ENCODE results near the gene FAM171A1.

FAM171A1 gene

GRCh38 chr10:15331461-15331860, 39.6 kb downstream of the FAM171A1 start:
- peaks cover 6% of the 10 kb centered on the region for H3K79me2 ChIP-seq
- H3K36me3 ChIP-seq (ENCODE audit: control insufficient read depth, insufficient read depth, low read length) = no peaks in the 10 kb centered on the region
- H3K4me2 ChIP-seq (ENCODE audit: low read length) = no peak overlapping the region
- no peaks in the 10 kb centered on the region for H3K9me3 ChIP-seq (ENCODE audit: control insufficient read depth, low read length)
- no peak overlapping the region for H3K9ac ChIP-seq
- TF ChIP-seq CTCF (IDR thresholded peaks at IDR 0.05) = no peak
- no peak overlapping the region for H2AFZ ChIP-seq
- H3K4me3 ChIP-seq (ENCODE audit: low read depth, low read length) = no peak overlapping the region
- no peak overlapping the region for H3K27ac ChIP-seq
- H3K27me3 ChIP-seq (ENCODE audit: control insufficient read depth, insufficient read depth, low read length) = no peaks in the 10 kb centered on the region
- no peaks in the 10 kb centered on the region for H3K4me1 ChIP-seq

GRCh38 chr10:15329437-15329836, 41.7 kb downstream of the FAM171A1 start:
- peaks cover 6% of the 10 kb centered on the region for H3K79me2 ChIP-seq
- H3K9me3 ChIP-seq (ENCODE audit: control insufficient read depth, low read length) = no peaks in the 10 kb centered on the region
- H3K36me3 ChIP-seq (ENCODE audit: control insufficient read depth, insufficient read depth, low read length) = no peaks in the 10 kb centered on the region
- H3K9ac ChIP-seq = no peak overlapping the region
- no peaks in the 10 kb centered on the region for H3K27me3 ChIP-seq (ENCODE audit: control insufficient read depth, insufficient read depth, low read length)
- no peaks in the 10 kb centered on the region for H3K4me1 ChIP-seq
- no peak overlapping the region for H2AFZ ChIP-seq
- H3K27ac ChIP-seq = no peak overlapping the region
- no peak for TF ChIP-seq CTCF (IDR thresholded peaks at IDR 0.05)
- H3K4me2 ChIP-seq (ENCODE audit: low read length) = no peak overlapping the region
- H3K4me3 ChIP-seq (ENCODE audit: low read depth, low read length) = no peak overlapping the region

- H3K27ac ChIP-seq = no peak overlapping the region
- TF ChIP-seq CTCF (IDR thresholded peaks at IDR 0.05) = no peak
These were observed 45.2 kb downstream of the FAM171A1 start for GRCh38 chr10:15325944-15326284.

GRCh38 chr10:15325243-15325943, 45.7 kb downstream of the FAM171A1 start:
- H3K9ac ChIP-seq = no peak overlapping the region
- TF ChIP-seq CTCF (IDR thresholded peaks at IDR 0.05) = no peak

More at GRCh38 chr10:15325944-15326284, 45.2 kb downstream of the FAM171A1 start:
- no peaks in the 10 kb centered on the region for H3K27me3 ChIP-seq (ENCODE audit: control insufficient read depth, insufficient read depth, low read length)
- H3K9ac ChIP-seq = no peak overlapping the region
- peaks cover 3% of the 10 kb centered on the region for H3K79me2 ChIP-seq
- no peak overlapping the region for H3K4me3 ChIP-seq (ENCODE audit: low read depth, low read length)
- H3K36me3 ChIP-seq (ENCODE audit: control insufficient read depth, insufficient read depth, low read length) = no peaks in the 10 kb centered on the region
- H3K4me1 ChIP-seq = no peaks in the 10 kb centered on the region
- H3K4me2 ChIP-seq (ENCODE audit: low read length) = no peak overlapping the region
- no peak overlapping the region for H2AFZ ChIP-seq
- no peaks in the 10 kb centered on the region for H3K9me3 ChIP-seq (ENCODE audit: control insufficient read depth, low read length)

GRCh38 chr10:15324611-15325010, 46.5 kb downstream of the FAM171A1 start:
- Histone ChIP-seq H3K4me2 (ENCODE audit: low read length) (no peak overlapping the region), H3K9ac (no peak overlapping the region), H2AFZ (no peak overlapping the region), H3K79me2 (peaks cover 3% of the 10 kb centered on the region), H3K4me3 (ENCODE audit: low read depth, low read length) (no peak overlapping the region), H3K27me3 (ENCODE audit: control insufficient read depth, insufficient read depth, low read length) (no peaks in the 10 kb centered on the region), H3K9me3 (ENCODE audit: control insufficient read depth, low read length) (no peaks in the 10 kb centered on the region), H3K27ac (no peak overlapping the region), H3K4me1 (no peaks in the 10 kb centered on the region), H3K36me3 (ENCODE audit: control insufficient read depth, insufficient read depth, low read length) (no peaks in the 10 kb centered on the region)
- TF ChIP-seq CTCF (IDR thresholded peaks at IDR 0.05) = no peak

More at GRCh38 chr10:15325243-15325943, 45.7 kb downstream of the FAM171A1 start:
- H3K4me3 ChIP-seq (ENCODE audit: low read depth, low read length) = no peak overlapping the region
- H3K4me1 ChIP-seq = no peaks in the 10 kb centered on the region
- no peaks in the 10 kb centered on the region for H3K36me3 ChIP-seq (ENCODE audit: control insufficient read depth, insufficient read depth, low read length)
- no peaks in the 10 kb centered on the region for H3K9me3 ChIP-seq (ENCODE audit: control insufficient read depth, low read length)
- H2AFZ ChIP-seq = no peak overlapping the region
- H3K27ac ChIP-seq = peak overlapping the region; percentile 3
- no peaks in the 10 kb centered on the region for H3K27me3 ChIP-seq (ENCODE audit: control insufficient read depth, insufficient read depth, low read length)
- H3K4me2 ChIP-seq (ENCODE audit: low read length) = no peak overlapping the region
- peaks cover 3% of the 10 kb centered on the region for H3K79me2 ChIP-seq

Measured in parathyroid adenoma (tissue), 2 donors.